ENCODE measurements around the gene IL6. TPM values are rescaled to one million over a fixed set of nuclear protein-coding genes. Genes with fewer than 3 reads are reported as not detected.

Gene IL6
- total and polyA plus RNA-seq, 10 of the 15 experiments (the other 5 are each of a cell fraction or from before 2014, with no cell fraction given): not detected

DNA sequence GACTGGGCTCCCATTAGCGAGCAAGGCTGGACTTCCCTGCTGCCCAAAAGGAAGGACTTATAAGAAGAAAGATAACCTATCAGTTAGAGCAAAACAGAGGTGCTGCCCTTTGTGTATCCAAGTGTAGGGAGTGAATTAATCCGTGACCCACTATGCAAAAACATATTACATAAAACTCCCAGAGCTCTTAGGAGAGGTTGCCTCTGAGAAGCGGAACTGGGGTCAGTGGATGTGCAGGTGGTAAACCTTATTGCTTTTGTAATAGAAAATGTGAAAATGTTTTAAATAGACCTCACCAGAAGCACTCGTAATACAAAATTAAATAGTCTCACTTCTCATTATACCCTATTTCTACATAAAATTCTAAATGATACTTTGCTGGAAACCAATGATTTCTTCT is 17.1 kb upstream of the IL6 start:
- DNase-seq (ENCODE audit: low read depth, low spot score) (no peak), ATAC-seq (no peak), FAIRE-seq (no peak)
- 57% methylated on average over 4 of the region's 4 CpGs for WGBS (ENCODE audit: insufficient coverage, insufficient replicate concordance, low lambda C conversion rate, missing lambda C conversion rate)
- H2AFZ ChIP-seq (ENCODE audit: control insufficient read depth, low read depth, low read length): no peak overlapping the region
- POLR2A ChIA-PET: no interaction called here
- intact Hi-C loops (cut with micrococcal nuclease; ENCODE audit: unreplicated experiment): no loop called here
- CTCF ChIA-PET: interaction anchor here (1.7 kb wide), 1 partner anchor 150 kb away, joined by 5 read pairs; no protein-coding TSS in a partner anchor
- no peak overlapping the region for H3K4me2 ChIP-seq (ENCODE audit: control insufficient read depth, insufficient read depth)
- no peak overlapping the region for H3K9ac ChIP-seq (ENCODE audit: control insufficient read depth, insufficient read depth, low read length)
- no TSS peak for BruUV-seq (replicated peaks)
- SMC1A ChIA-PET (ENCODE audit: uncharacterized antibody, unreplicated experiment): no interaction called here
- H4K20me1 ChIP-seq (ENCODE audit: control insufficient read depth, insufficient read depth): no peaks in the 10 kb centered on the region; the same call in 1 of the 2 replicates
- TF ChIP-seq NR2C2 (IDR thresholded peaks at IDR 0.05; ENCODE audit: borderline replicate concordance, control insufficient read depth, insufficient read length, low read depth): no peak
- TF ChIP-seq SREBF2 (IDR thresholded peaks at IDR 0.05; ENCODE audit: low read length): no peak
- TF ChIP-seq NBN (IDR thresholded peaks at IDR 0.05): no peak
- TF ChIP-seq BCL11A (IDR thresholded peaks at IDR 0.05; ENCODE audit: low read depth, low read length): no peak
- no peak for TF ChIP-seq ETV6 (conservative IDR thresholded peaks at IDR 0.05 in 1 of 2, IDR thresholded peaks at IDR 0.05 in 1 of 2; ENCODE audit: borderline replicate concordance in 1 of 2, low read depth in 1 of 2)
- TF ChIP-seq, protein P1, sequence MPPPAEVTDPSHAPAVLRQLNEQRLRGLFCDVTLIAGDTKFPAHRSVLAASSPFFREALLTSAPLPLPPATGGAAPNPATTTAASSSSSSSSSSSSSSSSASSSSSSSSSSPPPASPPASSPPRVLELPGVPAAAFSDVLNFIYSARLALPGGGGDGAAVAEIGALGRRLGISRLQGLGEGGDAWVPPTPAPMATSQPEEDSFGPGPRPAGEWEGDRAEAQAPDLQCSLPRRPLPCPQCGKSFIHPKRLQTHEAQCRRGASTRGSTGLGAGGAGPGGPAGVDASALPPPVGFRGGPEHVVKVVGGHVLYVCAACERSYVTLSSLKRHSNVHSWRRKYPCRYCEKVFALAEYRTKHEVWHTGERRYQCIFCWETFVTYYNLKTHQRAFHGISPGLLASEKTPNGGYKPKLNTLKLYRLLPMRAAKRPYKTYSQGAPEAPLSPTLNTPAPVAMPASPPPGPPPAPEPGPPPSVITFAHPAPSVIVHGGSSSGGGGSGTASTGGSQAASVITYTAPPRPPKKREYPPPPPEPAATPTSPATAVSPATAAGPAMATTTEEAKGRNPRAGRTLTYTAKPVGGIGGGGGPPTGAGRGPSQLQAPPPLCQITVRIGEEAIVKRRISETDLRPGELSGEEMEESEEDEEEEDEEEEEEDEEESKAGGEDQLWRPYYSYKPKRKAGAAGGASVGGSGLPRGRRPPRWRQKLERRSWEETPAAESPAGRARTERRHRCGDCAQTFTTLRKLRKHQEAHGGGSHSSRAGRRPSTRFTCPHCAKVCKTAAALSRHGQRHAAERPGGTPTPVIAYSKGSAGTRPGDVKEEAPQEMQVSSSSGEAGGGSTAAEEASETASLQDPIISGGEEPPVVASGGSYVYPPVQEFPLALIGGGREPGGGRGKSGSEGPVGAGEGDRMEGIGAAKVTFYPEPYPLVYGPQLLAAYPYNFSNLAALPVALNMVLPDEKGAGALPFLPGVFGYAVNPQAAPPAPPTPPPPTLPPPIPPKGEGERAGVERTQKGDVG (CRISPR knock-in tag; IDR thresholded peaks at IDR 0.05): no peak
- in situ Hi-C loops (cut with MboI): no loop called here
- no peaks in the 10 kb centered on the region for H3K79me2 ChIP-seq (ENCODE audit: control insufficient read depth, insufficient read depth, low read length)
- RAD21 ChIA-PET (ENCODE audit: unreplicated experiment): no interaction called here
- H3K4me3 ChIP-seq: no peak overlapping the region
- H3K36me3 ChIP-seq (ENCODE audit: control insufficient read depth in 2 of 2, insufficient read depth in 2 of 2, low read length in 1 of 2): no peaks in the 10 kb centered on the region
- no peak overlapping the region for H3K27ac ChIP-seq (ENCODE audit: control insufficient read depth, insufficient read depth)
- no peaks in the 10 kb centered on the region; a peak in 1 of 4 replicates for H3K27me3 ChIP-seq (replicated peaks in 1 of 2; ENCODE audit: control insufficient read depth in 2 of 2, insufficient read depth in 2 of 2, low read length in 1 of 2)
- H3K4me1 ChIP-seq (ENCODE audit: control insufficient read depth, insufficient read depth, low read length): peaks cover 4% of the 10 kb centered on the region
- no peaks in the 10 kb centered on the region for H3K9me3 ChIP-seq (replicated peaks; ENCODE audit: control insufficient read depth, insufficient read depth, low read length)
